GM19372 (cell line): ENCODE measurements around the gene NOSTRIN.
"Not testable (repeated sequence)": the region's sequence is repeated elsewhere in the genome, so short reads cannot be mapped to it uniquely, and the experiment has no call there.

Experiments
- ATAC-seq: cut with Tn5 transposase; IDR thresholded peaks from one replicate; pipeline ENCODE4 v1.9.1; 2021; ENCODE audit warnings: mild to moderate bottlenecking, low read depth, moderate library complexity; ENCODE audit not compliant: unreplicated experiment

Gene NOSTRIN, protein sequence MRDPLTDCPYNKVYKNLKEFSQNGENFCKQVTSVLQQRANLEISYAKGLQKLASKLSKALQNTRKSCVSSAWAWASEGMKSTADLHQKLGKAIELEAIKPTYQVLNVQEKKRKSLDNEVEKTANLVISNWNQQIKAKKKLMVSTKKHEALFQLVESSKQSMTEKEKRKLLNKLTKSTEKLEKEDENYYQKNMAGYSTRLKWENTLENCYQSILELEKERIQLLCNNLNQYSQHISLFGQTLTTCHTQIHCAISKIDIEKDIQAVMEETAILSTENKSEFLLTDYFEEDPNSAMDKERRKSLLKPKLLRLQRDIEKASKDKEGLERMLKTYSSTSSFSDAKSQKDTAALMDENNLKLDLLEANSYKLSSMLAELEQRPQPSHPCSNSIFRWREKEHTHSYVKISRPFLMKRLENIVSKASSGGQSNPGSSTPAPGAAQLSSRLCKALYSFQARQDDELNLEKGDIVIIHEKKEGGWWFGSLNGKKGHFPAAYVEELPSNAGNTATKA

DNA sequence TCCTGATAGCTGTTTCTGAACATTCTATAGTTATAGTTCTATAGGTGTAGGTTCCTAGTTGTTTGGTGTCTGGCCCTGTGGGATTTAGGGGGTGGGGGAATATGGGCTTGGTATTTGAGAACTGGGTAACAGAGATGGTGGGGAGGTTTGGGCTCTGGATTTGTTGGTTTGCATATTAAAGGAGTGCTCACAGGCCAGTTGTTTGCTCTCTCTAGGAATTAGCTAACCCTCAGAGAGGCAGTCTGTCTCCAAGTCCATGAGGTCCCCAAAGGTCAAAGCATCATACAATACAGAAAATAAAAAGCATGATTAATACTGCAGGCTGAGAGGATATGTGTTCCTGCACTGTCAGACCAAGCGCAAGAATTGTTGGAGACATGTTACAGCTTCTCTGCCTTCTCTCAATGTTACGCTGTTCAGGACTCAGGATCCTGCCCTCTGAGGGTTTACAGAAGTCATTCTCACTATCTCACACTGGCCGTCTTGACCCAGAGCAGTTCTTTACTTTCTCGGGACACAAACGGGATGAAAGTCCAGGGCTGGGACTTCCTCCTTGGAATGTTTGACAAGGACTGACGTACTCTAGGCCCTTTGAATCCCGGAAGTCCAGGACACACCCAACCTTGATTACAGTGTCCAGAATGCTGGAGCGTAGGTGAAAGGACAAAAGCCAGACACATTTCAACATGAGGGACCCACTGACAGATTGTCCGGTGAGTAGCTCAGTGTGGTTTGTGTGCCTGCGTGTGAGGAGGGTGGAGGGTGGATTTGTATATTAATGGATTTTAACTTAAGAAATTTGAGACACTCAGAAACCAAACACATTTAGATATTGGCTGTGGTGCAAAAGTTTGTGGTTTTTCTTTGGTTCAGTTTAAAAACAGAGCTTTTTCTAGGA is at the start of gene NOSTRIN:
Gene NOSTRIN (plus strand): TSS at position 677 of the 898 bp plus-strand sequence. CDS start 10 bp downstream, at position 687.
- no peak for ATAC-seq

DNA sequence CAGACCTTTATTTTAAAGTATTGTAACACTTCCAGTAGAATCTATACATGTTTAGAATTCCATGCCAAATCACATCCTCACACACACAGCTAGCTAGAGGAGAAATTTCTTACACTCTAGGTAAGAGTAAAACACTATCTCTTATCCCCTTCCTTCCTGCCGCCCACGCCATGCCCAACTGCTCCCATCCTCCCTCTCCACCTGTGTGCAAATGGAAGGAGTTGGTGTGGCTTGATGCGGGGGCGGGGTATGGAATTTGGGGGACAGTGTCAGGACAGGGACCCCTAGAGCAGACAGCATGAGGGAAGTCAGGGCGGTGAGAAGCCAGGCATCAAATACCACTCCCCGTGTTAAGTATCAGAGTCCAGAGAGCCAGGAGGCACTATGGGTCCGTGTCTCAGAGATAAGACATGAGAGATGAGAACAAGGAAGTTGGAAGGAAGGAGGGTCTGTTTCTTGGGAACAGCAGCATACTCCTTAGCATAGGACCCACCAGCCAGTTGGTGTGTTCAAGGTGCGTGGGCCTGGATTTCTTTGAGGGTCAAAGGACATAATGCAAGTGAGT is 48.6 kb upstream of the NOSTRIN start:
- no peak for ATAC-seq

DNA sequence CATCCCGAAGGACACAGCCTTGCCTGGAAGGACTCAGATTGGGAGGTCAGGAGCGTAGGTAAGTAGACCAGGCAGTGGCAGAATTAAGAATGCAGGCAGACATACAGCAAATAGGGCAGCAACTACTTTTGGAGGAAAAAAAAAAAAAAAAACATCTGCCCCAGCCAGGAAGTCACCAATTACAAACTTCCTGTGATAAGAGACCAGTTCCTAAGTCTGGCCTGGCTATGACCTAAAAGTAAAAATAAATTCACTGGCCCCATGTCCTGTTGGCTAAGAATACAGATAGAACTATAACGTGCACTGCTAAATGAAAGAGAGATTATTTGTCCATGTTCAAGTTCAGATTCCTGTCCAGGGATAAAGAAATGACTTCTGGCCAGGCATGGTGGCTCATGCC is 45.2 kb upstream of the NOSTRIN start:
- ATAC-seq, result no peak

DNA sequence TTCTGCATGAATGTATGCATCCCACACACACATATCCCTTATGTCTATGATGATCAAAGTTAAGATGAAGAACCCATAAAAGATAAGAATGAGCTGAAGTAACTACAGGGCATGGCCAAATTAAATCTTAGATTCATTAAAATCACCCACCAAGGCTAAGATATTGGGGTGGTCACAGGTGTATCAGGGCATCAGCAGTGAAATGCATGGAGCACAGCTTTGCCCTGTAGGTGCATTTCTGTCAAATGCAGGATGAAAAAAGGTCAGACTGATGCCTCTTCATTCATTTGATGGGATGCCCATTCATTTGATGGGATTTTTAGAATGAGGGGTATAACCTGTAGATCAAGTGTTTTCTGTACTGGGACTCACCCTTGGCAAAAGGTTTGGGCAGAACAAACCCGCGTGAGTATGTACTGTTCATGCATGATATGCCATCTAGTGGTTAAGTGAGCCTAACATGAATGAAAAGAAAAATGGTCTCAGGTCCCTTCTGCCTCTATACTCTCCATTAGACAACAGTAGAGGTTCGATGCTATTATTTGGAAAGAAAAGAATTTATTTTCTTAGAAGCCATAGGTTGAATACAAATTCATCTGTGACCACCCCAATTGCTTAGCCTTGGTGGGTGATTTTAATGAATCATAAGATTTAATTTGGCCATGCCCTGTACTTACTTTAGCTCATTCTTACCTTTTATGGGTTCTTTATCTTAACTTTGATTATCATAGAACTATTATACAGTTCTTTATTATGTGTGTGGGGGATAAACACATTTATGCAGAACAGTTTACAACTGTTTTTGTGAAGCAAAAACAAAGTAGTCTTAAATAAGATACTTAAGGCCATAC is 43.2 kb upstream of the NOSTRIN start:
- peak; percentile 86 for ATAC-seq

DNA sequence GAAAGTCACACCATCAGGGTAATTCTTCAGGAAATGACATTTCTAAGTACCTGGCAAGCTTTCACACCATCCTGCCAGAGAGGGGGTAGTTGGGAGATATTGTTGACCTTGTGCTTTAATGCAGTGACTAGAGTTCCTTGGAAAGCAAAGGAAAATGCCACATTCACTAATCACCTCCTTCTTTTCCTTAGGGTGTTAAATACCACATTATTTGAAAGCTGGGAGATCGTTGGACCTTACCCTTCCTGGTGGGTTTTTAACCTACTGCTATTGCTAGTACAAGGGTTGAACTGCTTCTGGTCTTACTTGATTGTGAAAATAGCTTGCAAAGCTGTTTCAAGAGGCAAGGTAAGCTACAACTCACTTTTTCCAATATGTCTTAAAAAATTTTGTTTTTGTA is 37.0 kb upstream of the NOSTRIN start:
- ATAC-seq, result no peak

DNA sequence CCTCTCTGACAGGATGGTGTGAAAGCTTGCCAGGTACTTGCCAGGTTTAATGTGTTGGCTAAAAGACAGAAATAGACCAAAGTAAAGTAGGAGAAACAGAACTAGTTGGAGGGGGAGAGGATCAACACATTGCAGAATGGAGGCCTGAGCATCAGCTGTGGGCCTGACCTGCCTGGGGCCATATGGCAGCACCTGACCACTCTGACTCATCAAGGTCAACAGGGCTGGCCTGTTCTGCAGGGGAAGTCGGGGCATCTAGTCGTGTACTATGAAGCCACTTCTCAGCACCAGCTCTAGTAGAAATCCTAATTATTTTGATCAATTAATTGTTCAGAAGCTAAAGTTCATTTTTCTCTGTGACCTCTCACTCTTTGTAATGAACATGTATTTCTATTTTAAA is 35.8 kb upstream of the NOSTRIN start:
- ATAC-seq, result no peak

DNA sequence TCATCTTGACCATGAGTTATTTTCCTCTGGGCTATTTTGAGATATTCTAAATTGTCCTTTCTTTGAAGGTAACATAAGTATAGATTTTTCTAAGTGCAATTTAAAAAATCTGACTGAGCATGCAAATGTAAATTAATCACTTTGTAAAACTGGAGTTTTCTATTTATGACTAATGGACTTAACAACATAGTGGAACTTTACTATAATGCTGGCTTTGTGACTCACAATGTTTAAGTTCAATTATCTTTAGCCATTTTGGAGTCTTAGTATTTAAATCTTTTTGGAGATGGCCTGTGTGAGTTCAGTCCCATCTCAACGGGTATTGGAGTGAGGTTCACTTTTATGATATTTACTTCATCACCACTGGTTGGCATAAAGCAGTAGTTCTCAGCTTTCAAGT is 35.2 kb upstream of the NOSTRIN start:
- ATAC-seq, result no peak

DNA sequence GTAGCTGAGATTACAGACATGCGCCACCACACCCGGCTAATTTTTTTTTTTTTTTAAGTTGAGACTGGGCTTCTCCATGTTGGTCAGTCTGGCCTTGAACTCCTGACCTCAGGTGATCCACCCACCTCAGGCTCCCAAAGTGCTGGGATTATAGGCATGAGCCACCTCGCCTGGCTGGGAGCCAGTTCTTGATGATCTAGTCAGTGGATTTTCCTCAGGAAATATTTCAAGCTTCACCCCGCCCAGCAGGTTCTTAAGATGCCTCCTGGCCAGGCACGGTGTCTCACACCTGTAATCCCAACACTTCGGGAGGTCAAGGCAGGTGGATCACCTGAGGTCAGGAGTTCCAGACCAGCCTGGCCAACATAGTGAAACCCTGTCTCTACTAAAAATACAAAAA is 34.1 kb upstream of the NOSTRIN start:
- ATAC-seq, result not testable (repeated sequence)

DNA sequence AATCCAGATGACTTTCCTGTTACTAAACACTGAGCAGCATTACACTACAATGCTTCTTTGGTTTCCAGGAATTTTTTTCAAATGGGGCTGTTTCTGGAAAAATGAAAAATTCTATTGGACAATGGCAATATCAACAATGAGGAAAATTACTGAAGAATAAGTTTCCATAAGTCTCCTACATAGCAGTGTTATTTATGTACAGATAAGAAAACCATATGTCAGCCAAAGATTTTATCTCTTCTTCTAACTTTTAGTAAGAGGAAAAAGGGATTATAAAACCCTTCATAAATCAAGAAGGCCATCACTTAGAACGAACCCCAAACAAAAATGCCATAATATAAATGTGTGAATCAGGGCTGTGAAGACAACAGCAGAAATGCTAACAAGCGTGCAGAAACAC is 31.6 kb upstream of the NOSTRIN start:
- ATAC-seq, result no peak

DNA sequence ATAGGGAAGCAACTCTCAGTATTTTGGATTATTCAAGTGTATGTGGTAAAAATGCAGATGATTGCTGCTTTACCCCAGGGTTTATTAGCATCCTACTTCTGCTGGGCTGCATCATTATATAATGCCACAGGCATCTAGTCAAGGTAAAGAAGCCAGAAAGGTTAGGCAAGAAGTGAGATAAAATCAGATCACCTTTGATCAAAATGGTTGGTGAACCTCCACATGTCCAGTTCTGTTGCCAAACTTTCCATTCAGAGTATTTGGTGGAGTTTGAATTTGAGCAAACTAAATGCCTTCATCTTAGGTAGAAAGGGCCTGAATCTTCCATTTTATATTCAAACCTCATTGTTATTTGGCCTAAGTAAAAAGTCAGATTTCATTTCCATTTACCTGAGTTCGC is 29.7 kb upstream of the NOSTRIN start:
- no peak for ATAC-seq

DNA sequence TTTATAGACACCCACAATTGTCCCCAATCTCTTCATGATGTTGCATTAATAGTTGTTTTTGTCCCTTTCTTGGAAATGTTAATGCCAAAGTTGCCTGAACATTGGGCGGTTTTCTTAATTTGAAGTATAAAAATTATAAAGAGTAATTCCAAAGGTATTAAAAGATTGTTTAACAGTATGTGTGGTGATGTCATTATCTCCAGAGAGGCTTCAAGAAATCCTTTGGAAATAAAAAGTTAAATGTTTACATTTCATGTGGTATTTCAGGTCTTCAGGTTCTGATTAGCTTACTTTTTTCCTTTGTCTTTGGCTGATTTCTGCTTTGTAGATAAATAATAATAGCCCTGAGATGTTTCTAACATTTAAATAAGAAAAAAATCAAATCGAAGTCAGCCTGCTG is 29.3 kb upstream of the NOSTRIN start:
- ATAC-seq, result no peak

DNA sequence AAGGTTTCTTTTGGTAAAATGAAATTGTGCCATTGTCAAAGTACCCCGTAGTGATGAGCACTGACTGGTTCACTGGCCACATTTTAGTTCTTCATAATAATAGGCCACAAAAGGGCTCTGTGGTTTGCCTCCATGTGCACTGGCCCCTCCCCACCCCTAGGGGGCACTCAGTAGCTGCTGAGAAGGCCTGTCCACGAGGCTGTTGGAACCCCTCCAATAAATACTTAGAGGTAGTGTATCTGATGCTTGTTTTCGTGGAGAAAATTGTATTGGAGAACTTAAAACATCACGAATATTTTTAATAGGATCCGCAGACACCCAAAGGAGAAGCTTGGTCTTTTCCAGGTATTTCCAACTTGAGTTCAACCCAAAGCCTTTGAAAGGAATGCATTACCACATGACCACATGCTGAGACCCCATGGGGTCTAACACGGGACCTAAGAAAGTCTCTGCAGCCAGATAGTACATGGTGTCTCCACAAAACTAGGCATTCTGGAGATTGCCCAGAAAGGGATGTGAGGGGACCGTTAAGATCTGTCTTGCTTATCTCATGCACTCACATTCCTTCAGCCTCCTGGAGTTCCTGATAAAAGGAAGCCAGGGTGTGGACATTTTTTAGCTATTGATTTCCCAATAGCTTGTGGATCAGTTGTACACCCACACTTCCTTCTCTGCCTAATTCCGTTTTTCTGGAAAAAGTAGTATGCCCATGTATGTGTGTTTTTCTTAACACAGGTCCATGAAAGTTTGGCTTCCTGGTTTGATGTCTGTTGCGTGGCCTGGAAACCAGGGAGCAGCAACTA is 28.5 kb upstream of the NOSTRIN start:
- ATAC-seq, result peak; percentile 58

DNA sequence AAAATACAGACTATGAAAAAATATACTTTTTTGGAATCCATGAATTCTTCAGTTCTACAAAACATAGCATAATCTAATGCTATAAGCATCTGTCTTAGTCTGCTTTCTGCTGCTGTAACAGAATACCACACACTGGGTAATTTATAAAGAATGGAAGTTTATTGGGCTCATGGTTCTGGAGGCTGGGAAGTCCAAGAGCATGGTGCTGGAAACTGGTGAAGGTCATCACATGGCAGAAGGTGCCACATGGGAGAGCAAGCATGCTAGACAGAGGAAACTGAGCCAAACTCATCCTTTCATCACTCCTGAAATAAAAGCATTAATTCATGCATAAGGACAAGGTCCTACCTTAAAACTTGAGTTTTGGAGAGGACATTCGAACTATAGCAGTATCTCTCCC is 26.6 kb upstream of the NOSTRIN start:
- ATAC-seq, result no peak

DNA sequence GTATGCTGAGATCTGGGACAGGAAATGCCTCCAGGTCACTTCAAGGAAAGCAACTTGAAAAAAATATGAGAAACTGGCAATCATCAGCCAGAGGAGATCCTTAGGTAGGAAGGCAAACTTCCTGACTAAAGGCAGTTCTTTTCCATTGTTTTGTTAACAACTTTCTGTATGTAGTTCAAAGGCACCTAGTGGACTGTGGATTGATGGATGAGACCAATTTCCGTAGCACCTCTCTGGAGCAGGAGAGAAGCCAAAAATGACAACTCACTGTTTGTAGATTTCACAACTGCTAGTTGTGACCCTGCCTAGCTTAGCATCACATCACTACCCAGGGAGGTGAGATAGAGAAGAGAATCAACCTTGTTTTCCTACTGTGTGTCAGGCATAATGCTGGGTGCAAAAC is 21.8 kb upstream of the NOSTRIN start:
- ATAC-seq, result no peak

DNA sequence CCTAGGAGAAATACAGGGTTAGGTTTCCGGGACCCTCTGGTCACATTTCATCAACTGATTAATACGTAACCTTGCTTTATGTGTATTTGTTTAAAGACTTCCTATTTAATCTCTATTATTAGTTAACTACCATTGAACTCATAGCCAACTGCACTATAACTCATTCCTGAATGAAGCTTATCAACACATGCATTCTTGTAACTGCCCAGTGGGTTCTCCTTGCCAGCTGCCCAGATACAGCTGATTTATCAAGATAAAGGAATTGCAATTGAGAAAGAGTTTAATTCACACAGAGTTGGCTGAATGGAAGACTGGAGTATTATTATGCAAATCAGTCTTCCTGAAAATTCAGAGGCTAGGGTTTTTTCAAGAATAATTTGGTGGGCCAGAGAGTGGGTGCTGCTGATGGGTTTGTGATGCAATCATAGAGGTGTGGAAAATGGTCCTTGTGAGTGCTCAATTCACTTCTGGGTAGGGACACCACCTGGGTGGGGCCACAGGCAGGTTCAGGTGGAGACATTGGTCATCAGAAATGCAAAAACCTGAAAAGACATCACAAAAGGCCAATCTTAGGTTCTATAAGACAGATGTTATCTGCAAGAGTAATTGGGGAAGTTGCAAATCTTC is 21.1 kb upstream of the NOSTRIN start:
- no peak for ATAC-seq

DNA sequence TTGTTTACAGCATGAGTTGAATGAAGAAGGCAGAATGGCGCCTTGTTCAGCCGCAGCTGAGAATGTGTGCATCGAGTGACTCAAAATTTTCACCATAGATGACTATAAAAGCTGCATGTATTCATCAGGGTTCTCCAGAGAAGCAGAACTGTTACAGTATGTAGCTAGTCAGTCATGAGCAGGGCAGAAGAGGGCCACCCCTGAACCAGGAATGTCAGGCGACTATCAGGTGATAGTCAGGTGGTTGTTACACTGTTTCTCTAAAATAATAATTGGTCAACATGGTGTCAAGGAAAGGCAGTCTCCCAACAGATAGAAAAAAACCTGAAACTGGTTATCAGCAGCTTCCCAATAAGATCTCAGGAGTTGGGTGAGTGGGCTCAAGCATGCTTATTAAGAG is 20.2 kb upstream of the NOSTRIN start:
- ATAC-seq, result no peak

DNA sequence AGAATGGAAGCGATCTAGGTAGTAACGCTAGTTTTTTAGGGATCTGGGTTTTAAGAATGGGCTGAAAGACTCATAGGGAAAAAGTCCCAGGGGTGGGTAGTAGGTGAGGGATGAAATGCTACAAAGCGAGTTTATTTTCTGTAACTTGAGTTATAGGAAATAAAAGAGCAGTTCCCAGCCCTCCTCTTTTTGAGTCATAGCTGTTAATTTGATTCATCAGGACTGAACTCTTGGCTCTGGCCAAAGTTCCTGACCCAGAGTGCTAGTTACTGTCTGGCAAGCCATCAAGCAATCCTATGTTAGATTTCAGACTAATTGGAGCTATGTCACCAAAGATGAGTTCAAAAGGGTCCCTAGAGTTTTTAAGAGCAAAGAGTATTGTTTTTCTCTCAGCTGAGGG is 17.4 kb upstream of the NOSTRIN start:
- ATAC-seq, result no peak

DNA sequence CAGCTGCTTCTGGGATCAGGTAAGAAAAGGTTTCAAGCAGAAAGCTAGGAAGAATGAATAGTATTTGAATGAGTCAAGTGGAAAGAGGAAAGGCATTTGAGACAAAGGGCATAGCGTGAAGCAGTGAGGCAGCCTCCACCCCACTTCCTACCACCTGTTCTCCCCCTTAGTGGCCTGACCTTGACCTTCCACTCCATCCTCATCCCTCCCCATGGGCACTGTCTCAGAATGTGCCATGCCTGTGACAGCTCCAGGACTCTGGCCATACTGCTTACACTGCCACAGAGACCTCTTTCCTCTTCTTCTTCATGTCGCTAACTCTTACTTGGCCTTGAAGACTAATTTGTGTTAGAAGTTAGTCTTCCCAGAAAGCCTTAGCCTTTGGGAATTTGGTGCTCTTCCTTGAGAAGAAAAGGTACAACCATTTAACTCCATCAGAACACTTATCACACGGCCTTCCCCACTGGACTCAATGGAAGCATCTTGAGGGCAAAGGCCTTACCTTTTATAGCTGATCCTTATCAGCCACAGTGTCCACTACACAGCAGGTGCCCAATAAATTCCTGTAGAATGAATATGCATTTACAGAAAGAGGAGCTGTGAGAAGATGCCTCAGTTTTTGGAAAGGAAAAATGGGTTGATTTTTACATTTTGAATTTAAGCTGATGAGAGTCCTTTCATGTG is 15.2 kb upstream of the NOSTRIN start:
- ATAC-seq, result no peak
